CD4-positive, alpha-beta T cell (primary cell): Measurements from ENCODE around the gene BCAR3. TPM values are rescaled to one million over a fixed set of nuclear protein-coding genes. Genes with fewer than 3 reads are reported as not detected.

Experiments used
- ATAC-seq: fragments of 200-7000 bp; cut with Tn5 transposase; one replicate; pipeline ENCODE4 v1.10.0; 2022; ENCODE audit warnings: mild to moderate bottlenecking; ENCODE audit not compliant: poor library complexity
- CTCF ChIA-PET: fragments of 350-600 bp; sonication (Branson Sonifier 250); formaldehyde crosslinking; loops from one replicate; lab custom pipeline; 2021; ENCODE audit warnings: antibody characterized with exemption, inconsistent platforms; lab: Charles Lee
- POLR2A ChIA-PET: fragments of 350-600 bp; sonication (Branson Sonifier 250); formaldehyde crosslinking; loops from one replicate; lab custom pipeline; 2021; ENCODE audit warnings: antibody characterized with exemption, inconsistent platforms; lab: Charles Lee
- DNase-seq, 14 experiments: peaks; one replicate each; pipeline ENCODE4 v3.0.0-alpha.2; 2013 to 2020; ENCODE audit warnings: mixed read lengths in 2 of 14
- H3K27ac ChIP-seq, 2 donors: one replicate each; pipeline versions ENCODE4 v1.5.1 to v1.7.0; 2013; ENCODE audit warnings: low read length in 2 of 2, low read depth in 1 of 2, mild to moderate bottlenecking in 1 of 2
- H3K27me3 ChIP-seq, 2 experiments: 1 replicate in 1 of 2; 2 replicates in 1 of 2; pipeline versions ENCODE4 v1.6.1 to v1.7.0; 2013; ENCODE audit warnings: low read length in 2 of 2, control low read depth in 1 of 2, mild to moderate bottlenecking in 1 of 2, moderate library complexity in 1 of 2; ENCODE audit not compliant: insufficient read depth in 2 of 2, control insufficient read depth in 1 of 2
- H3K36me3 ChIP-seq: one replicate; pipeline ENCODE4 v1.6.1; 2013; ENCODE audit warnings: low read length, control low read depth; ENCODE audit not compliant: insufficient read depth
- H3K4me1 ChIP-seq: one replicate; pipeline ENCODE4 v1.6.1; 2013; ENCODE audit warnings: low read length, control low read depth; ENCODE audit not compliant: insufficient read depth
- H3K4me3 ChIP-seq: one replicate; pipeline ENCODE4 v1.5.1; 2013; ENCODE audit warnings: mild to moderate bottlenecking, low read length, moderate library complexity
- H3K9me3 ChIP-seq, 2 experiments: 1 replicate in 1 of 2; 2 replicates in 1 of 2; pipeline versions ENCODE4 v1.6.1 to v1.7.0; 2013; ENCODE audit warnings: low read length in 2 of 2, mild to moderate bottlenecking in 2 of 2, control low read depth in 1 of 2, moderate library complexity in 1 of 2; ENCODE audit not compliant: control insufficient read depth in 1 of 2, insufficient read depth in 1 of 2
- H3K27ac Mint-ChIP-seq: one replicate; pipeline ENCODE4 v1.8.0; 2020; ENCODE audit warnings: mixed read lengths
- H3K27me3 Mint-ChIP-seq: one replicate; pipeline ENCODE4 v1.8.0; 2021; ENCODE audit warnings: mixed read lengths
- H3K36me3 Mint-ChIP-seq: one replicate; pipeline ENCODE4 v1.8.0; 2021; ENCODE audit warnings: low read depth, mixed read lengths
- H3K4me1 Mint-ChIP-seq: one replicate; pipeline ENCODE4 v1.8.0; 2021; ENCODE audit warnings: low read depth, mixed read lengths
- H3K4me3 Mint-ChIP-seq: one replicate; pipeline ENCODE4 v1.8.0; 2020; ENCODE audit warnings: mild to moderate bottlenecking, mixed read lengths
- H3K9me3 Mint-ChIP-seq: one replicate; pipeline ENCODE4 v1.8.0; 2020; ENCODE audit warnings: mixed read lengths
- intact Hi-C, 2 experiments: fragments of 100-400 bp; cut with DNase I in 1 of 2; cut with micrococcal nuclease in 1 of 2; formaldehyde crosslinking; loops; one replicate each; pipeline versions ENCODE4 v1.15.1 to v1.9.0; 2023 to 2025; cut with DNase I, micrococcal nuclease
- total RNA-seq, 174 experiments: library from RNA in 2 of 174; stranded (reverse) in 2 of 174; gene quantifications; one replicate each; pipeline ENCODE4 v1.2.3 and lab custom pipeline; 2021 to 2026
- TF ChIP-seq, protein P1 (sequence below): fragments of 200-600 bp; IDR thresholded peaks from one replicate; pipeline ENCODE4 v1.8.0; 2022; ENCODE audit warnings: antibody characterized with exemption, mild to moderate bottlenecking

BCAR3 gene
- total RNA-seq, 2 experiments from 2014 or later, result 0.47 to 0.92 TPM

DNA sequence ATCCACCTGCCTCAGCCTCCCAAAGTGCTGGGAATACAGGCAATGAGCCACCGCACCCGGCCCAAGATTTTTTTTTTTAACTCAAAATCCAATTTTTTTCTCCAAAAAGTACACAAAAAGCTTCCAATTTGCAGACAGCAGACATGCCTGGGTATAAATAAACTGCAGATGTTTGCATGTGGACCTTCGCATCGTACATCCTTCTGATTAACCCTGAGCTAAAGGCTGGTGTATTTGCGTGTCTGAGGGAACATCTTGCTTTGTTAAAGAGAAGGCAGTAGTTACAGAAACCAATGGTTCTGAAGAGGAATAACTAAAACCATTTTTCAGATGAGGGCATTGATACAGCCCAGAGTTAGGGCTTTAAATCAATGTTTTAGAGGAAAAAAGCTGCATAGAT is 12.7 kb downstream of the BCAR3 start:
- intact Hi-C loops, result no loop called here
- H3K27ac ChIP-seq, result no peak overlapping the region
- no peaks in the 10 kb centered on the region for H3K36me3 ChIP-seq
- Mint-ChIP-seq H3K27me3 (peaks cover 4% of the 10 kb centered on the region), H3K36me3 (no peaks in the 10 kb centered on the region), H3K4me1 (no peaks in the 10 kb centered on the region), H3K9me3 (no peaks in the 10 kb centered on the region), H3K4me3 (no peak overlapping the region), H3K27ac (no peak overlapping the region)
- ATAC-seq (no peak), DNase-seq (no peak)
- TF ChIP-seq, protein P1, sequence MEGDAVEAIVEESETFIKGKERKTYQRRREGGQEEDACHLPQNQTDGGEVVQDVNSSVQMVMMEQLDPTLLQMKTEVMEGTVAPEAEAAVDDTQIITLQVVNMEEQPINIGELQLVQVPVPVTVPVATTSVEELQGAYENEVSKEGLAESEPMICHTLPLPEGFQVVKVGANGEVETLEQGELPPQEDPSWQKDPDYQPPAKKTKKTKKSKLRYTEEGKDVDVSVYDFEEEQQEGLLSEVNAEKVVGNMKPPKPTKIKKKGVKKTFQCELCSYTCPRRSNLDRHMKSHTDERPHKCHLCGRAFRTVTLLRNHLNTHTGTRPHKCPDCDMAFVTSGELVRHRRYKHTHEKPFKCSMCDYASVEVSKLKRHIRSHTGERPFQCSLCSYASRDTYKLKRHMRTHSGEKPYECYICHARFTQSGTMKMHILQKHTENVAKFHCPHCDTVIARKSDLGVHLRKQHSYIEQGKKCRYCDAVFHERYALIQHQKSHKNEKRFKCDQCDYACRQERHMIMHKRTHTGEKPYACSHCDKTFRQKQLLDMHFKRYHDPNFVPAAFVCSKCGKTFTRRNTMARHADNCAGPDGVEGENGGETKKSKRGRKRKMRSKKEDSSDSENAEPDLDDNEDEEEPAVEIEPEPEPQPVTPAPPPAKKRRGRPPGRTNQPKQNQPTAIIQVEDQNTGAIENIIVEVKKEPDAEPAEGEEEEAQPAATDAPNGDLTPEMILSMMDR, result no peak
- H3K27me3 ChIP-seq, result no peaks in the 10 kb centered on the region
- H3K9me3 ChIP-seq, result no peaks in the 10 kb centered on the region
- no peak overlapping the region for H3K4me3 ChIP-seq
- POLR2A ChIA-PET, result interaction anchor here (0.8 kb wide), 1 partner anchor 9 kb away, joined by 3 read pairs; no protein-coding TSS in a partner anchor
- CTCF ChIA-PET, result no interaction called here
- H3K4me1 ChIP-seq, result no peaks in the 10 kb centered on the region

GRCh38 chr1:93668121-93668520 is 13.5 kb downstream of the BCAR3 start:
- intact Hi-C loops, result no loop called here
- Histone ChIP-seq H3K27me3 (no peaks in the 10 kb centered on the region), H3K27ac (no peak overlapping the region), H3K36me3 (no peaks in the 10 kb centered on the region), H3K9me3 (no peaks in the 10 kb centered on the region), H3K4me3 (no peak overlapping the region), H3K4me1 (no peaks in the 10 kb centered on the region)
- POLR2A ChIA-PET, result interaction anchor here (0.8 kb wide), 1 partner anchor 10 kb away, joined by 3 read pairs; no protein-coding TSS in a partner anchor
- Mint-ChIP-seq H3K27me3 (peaks cover 4% of the 10 kb centered on the region), H3K4me3 (no peak overlapping the region), H3K9me3 (no peaks in the 10 kb centered on the region), H3K36me3 (no peaks in the 10 kb centered on the region), H3K4me1 (no peaks in the 10 kb centered on the region), H3K27ac (no peak overlapping the region)
- CTCF ChIA-PET, result interaction anchor here (0.6 kb wide), 1 partner anchor 281 kb away, joined by 3 read pairs; no protein-coding TSS in a partner anchor
- ATAC-seq, result no peak
- TF ChIP-seq, protein P1, result no peak
- no peak for DNase-seq

DNA sequence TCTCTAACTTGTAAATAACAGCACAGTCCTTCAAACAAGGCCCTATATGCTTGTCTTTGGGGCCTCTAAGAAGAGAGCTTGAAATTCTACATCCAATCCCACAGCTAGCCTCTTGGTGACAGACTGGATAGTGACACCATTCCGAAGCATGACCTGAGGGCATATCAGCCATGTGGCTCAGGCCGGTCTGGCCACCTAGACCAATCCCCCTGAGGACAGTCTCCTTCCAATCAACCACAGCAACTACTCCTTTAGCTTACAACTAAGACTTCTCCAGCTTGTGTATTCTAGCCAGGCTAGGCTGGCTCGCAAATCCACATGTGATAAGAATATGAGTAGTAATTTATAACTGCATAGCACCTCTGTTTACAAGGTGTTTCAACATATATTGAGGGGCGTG is 14.0 kb downstream of the BCAR3 start:
- Histone ChIP-seq H3K36me3 (no peaks in the 10 kb centered on the region), H3K4me3 (no peak overlapping the region), H3K27ac (no peak overlapping the region), H3K27me3 (no peaks in the 10 kb centered on the region), H3K9me3 (no peaks in the 10 kb centered on the region), H3K4me1 (no peaks in the 10 kb centered on the region)
- TF ChIP-seq, protein P1, result no peak
- Mint-ChIP-seq H3K36me3 (no peaks in the 10 kb centered on the region), H3K27ac (no peak overlapping the region), H3K9me3 (no peaks in the 10 kb centered on the region), H3K4me1 (no peaks in the 10 kb centered on the region), H3K27me3 (peaks cover 4% of the 10 kb centered on the region), H3K4me3 (no peak overlapping the region)
- intact Hi-C loops, result no loop called here
- CTCF ChIA-PET, result no interaction called here
- no peak for DNase-seq
- ATAC-seq, result no peak
- POLR2A ChIA-PET, result no interaction called here
